Liver (tissue), 9 donors: Measurements from ENCODE around the gene TMEM131. TPM values are rescaled to one million over a fixed set of nuclear protein-coding genes. Genes with fewer than 3 reads are reported as not detected.

ENCODE experiments used
- DNase-seq: peaks from one replicate; pipeline ENCODE4 v3.0.0-alpha.2; 2017; ENCODE audit warnings: low spot score
- H3K27ac ChIP-seq, 2 donors: one replicate each; pipeline ENCODE4 v1.7.0; 2013; ENCODE audit warnings: inconsistent platforms in 2 of 2, low read length in 2 of 2, control low read depth in 1 of 2, low read depth in 1 of 2, mild to moderate bottlenecking in 1 of 2
- H3K27me3 ChIP-seq, 4 donors: one replicate each; pipeline versions ENCODE4 v1.6.1 to v1.7.0; 2013; ENCODE audit warnings: low read length in 3 of 4, inconsistent platforms in 1 of 4, mild to moderate bottlenecking in 1 of 4, moderate library complexity in 1 of 4; ENCODE audit not compliant: control insufficient read depth in 4 of 4, insufficient read depth in 4 of 4
- H3K36me3 ChIP-seq, 4 donors: one replicate each; pipeline versions ENCODE4 v1.6.1 to v1.7.0; 2013; ENCODE audit warnings: low read length in 3 of 4, mild to moderate bottlenecking in 3 of 4, low read depth in 1 of 4, moderate library complexity in 1 of 4; ENCODE audit not compliant: control insufficient read depth in 4 of 4, insufficient read depth in 3 of 4
- H3K4me1 ChIP-seq, 4 donors: one replicate each; pipeline versions ENCODE4 v1.6.1 to v1.7.0; 2013; ENCODE audit warnings: low read length in 3 of 4, mild to moderate bottlenecking in 3 of 4, moderate library complexity in 1 of 4; ENCODE audit not compliant: control insufficient read depth in 4 of 4, insufficient read depth in 4 of 4
- H3K4me3 ChIP-seq, 3 donors: one replicate each; pipeline versions ENCODE4 v1.6.1 to v1.7.0; 2013; ENCODE audit warnings: low read length in 3 of 3, control low read depth in 1 of 3, low read depth in 1 of 3, mild to moderate bottlenecking in 1 of 3
- H3K9ac ChIP-seq, 2 donors: one replicate each; pipeline ENCODE4 v1.7.0; 2013; ENCODE audit warnings: low read length in 2 of 2, mild to moderate bottlenecking in 2 of 2, moderate library complexity in 2 of 2, control low read depth in 1 of 2, low read depth in 1 of 2
- H3K9me3 ChIP-seq, 4 donors: one replicate each; pipeline versions ENCODE4 v1.6.1 to v1.7.0; 2013; ENCODE audit warnings: low read length in 3 of 4; ENCODE audit not compliant: control insufficient read depth in 4 of 4
- EGR1 ChIP-seq, 2 donors: IDR thresholded peaks; 2 replicates each; pipeline ENCODE4 v1.6.1; 2016 to 2018; ENCODE audit warnings: antibody characterized with exemption in 2 of 2, low read depth in 2 of 2
- FOXA1 ChIP-seq: IDR thresholded peaks from 2 replicates; pipeline ENCODE4 v1.6.1; 2016; ENCODE audit warnings: antibody characterized with exemption
- GABPA ChIP-seq, 2 donors: IDR thresholded peaks in 1 of 2; conservative IDR thresholded peaks in 1 of 2; 2 replicates each; pipeline ENCODE4 v1.6.1; 2016; ENCODE audit warnings: antibody characterized with exemption in 2 of 2, mild to moderate bottlenecking in 1 of 2, moderate library complexity in 1 of 2
- HNF4A ChIP-seq, 2 donors: conservative IDR thresholded peaks; 2 replicates each; pipeline ENCODE4 v1.6.1; 2016; ENCODE audit warnings: antibody characterized with exemption in 2 of 2, mild to moderate bottlenecking in 2 of 2
- HNF4G ChIP-seq: IDR thresholded peaks from 2 replicates; pipeline ENCODE4 v1.6.1; 2016; ENCODE audit warnings: antibody characterized with exemption
- JUND ChIP-seq, 2 donors: IDR thresholded peaks; 2 replicates each; pipeline ENCODE4 v1.6.1; 2016; ENCODE audit warnings: antibody characterized with exemption in 2 of 2
- NR2F2 ChIP-seq: IDR thresholded peaks from 2 replicates; pipeline ENCODE4 v1.6.1; 2016; ENCODE audit warnings: antibody characterized with exemption
- RXRA ChIP-seq, 2 donors: IDR thresholded peaks; 2 replicates each; pipeline ENCODE4 v1.6.1; 2017 to 2018; ENCODE audit warnings: antibody characterized with exemption in 2 of 2, mild to moderate bottlenecking in 1 of 2
- SP1 ChIP-seq: IDR thresholded peaks from 2 replicates; pipeline ENCODE4 v1.6.1; 2018; ENCODE audit warnings: antibody characterized with exemption, mild to moderate bottlenecking
- YY1 ChIP-seq: IDR thresholded peaks from 2 replicates; pipeline ENCODE4 v1.6.1; 2016; ENCODE audit warnings: antibody characterized with exemption, mild to moderate bottlenecking
- whole genome bisulfite sequencing: extraction: QIAGEN DNeasy Blood & Tissue Kit; methylation state at CpG from one replicate; pipeline ENCODE4 v1.1.7; 2013; 5-methylcytosine and 5-hydroxymethylcytosine counted together
- polyA plus RNA-seq, 2 donors: library from polyadenylated mRNA; stranded (reverse) in 1 of 2; unstranded in 1 of 2; fragments of 200-250 nt in 1 of 2; fragments of >200 nt in 1 of 2; fragmentation: Nextera tagmentation in 1 of 2; extraction: Ambion mirVana in 1 of 2; gene quantifications; one replicate each; pipeline versions ENCODE4 v1.2.1 to v1.2.3, GENCODE V29; 2013 to 2015
- total RNA-seq, 2 donors: library from RNA; depleted of rRNA; stranded (reverse); fragments of >200 nt; gene quantifications; one replicate each; pipeline ENCODE4 v1.2.3, GENCODE V29; 2014
- TF ChIP-seq, protein P1 (sequence below): IDR thresholded peaks from 2 replicates; pipeline ENCODE4 v1.6.1; 2016; ENCODE audit warnings: antibody characterized with exemption
- TF ChIP-seq, protein P2 (sequence below): IDR thresholded peaks from 2 replicates; pipeline ENCODE4 v1.6.1; 2016; ENCODE audit warnings: antibody characterized with exemption
- TF ChIP-seq, protein P3 (sequence below): IDR thresholded peaks from 2 replicates; pipeline ENCODE4 v1.6.1; 2016; ENCODE audit warnings: antibody characterized with exemption
- donor health status: healthy.
- donor health status: healthy.
- donor health status: healthy.
- donor health status: healthy.
- donor health status: healthy.

The TMEM131 gene
- total and polyA plus RNA-seq, 4 donors = 6.1 to 22.8 (median 11.2) TPM

DNA sequence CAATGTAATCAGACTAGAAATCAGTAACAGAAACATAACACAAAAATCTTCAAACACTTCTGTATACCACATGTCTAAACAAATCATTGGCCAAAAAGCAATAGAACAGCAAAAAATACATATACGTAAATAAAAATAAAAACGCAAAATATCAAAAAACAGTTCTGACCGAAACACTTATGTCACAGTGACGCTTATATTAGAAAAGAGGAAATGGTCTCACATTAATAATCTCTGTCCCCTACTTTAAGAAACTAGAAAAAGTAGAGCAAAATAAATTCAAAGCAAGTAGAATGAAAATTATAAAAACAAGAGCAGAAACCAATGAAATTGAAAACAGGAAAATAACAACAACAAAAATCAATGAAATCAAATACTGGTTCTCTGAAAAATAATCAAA lies 41.9 kb downstream of the TMEM131 start:
- DNase-seq = no peak
- Histone ChIP-seq H3K36me3 (no peaks in the 10 kb centered on the region), H3K27ac (no peak overlapping the region), H3K4me3 (no peak overlapping the region), H3K9me3 (no peaks in the 10 kb centered on the region), H3K4me1 (peaks cover 0 to 6% (median 0%) of the 10 kb centered on the region in 4 donors), H3K27me3 (no peaks in the 10 kb centered on the region), H3K9ac (no peak overlapping the region)
- 92% methylated on average over 4 of the region's 4 CpGs for WGBS
- TF ChIP-seq NR2F2 (no peak), RXRA (IDR thresholded peaks at IDR 0.05) (no peak), HNF4G (no peak), JUND (IDR thresholded peaks at IDR 0.05) (no peak)

DNA sequence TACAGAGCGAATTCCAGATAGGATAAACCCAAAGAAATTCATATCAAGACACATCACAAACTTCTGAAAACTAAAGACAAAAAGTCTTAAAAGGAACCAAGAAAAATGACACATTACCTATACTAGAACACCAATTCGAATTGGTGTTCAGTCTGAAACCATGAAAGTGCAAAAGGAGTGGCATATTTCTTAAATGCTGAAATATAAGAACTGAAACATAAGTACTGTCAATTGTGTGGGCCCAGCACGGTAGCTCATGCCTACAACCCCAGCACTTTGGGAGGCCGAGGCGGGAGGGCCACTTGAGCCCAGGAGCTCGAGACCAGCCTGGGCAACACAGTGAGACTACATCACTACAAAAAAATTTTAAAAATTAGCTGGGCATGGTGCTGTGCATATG lies 43.4 kb downstream of the TMEM131 start:
- no peaks in the 10 kb centered on the region for H3K27me3 ChIP-seq
- H3K9ac ChIP-seq = no peak overlapping the region
- H3K4me1 ChIP-seq = peaks cover 0 to 2% (median 0%) of the 10 kb centered on the region in 4 donors
- H3K4me3 ChIP-seq = no peak overlapping the region
- no peak for DNase-seq
- no peaks in the 10 kb centered on the region for H3K36me3 ChIP-seq
- WGBS = 96% methylated on average over 6 of the region's 6 CpGs
- no peaks in the 10 kb centered on the region for H3K9me3 ChIP-seq
- no peak for TF ChIP-seq SP1
- TF ChIP-seq NR2F2 = no peak
- TF ChIP-seq, protein P1, sequence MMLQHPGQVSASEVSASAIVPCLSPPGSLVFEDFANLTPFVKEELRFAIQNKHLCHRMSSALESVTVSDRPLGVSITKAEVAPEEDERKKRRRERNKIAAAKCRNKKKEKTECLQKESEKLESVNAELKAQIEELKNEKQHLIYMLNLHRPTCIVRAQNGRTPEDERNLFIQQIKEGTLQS = no peak
- no peak for TF ChIP-seq RXRA (IDR thresholded peaks at IDR 0.05)
- no peak for TF ChIP-seq EGR1 (IDR thresholded peaks at IDR 0.05; ENCODE audit: low read depth in 2 of 2)
- TF ChIP-seq HNF4A (conservative IDR thresholded peaks at IDR 0.05) = no peak
- TF ChIP-seq FOXA1 = no peak
- no peak for TF ChIP-seq YY1
- TF ChIP-seq, protein P2, sequence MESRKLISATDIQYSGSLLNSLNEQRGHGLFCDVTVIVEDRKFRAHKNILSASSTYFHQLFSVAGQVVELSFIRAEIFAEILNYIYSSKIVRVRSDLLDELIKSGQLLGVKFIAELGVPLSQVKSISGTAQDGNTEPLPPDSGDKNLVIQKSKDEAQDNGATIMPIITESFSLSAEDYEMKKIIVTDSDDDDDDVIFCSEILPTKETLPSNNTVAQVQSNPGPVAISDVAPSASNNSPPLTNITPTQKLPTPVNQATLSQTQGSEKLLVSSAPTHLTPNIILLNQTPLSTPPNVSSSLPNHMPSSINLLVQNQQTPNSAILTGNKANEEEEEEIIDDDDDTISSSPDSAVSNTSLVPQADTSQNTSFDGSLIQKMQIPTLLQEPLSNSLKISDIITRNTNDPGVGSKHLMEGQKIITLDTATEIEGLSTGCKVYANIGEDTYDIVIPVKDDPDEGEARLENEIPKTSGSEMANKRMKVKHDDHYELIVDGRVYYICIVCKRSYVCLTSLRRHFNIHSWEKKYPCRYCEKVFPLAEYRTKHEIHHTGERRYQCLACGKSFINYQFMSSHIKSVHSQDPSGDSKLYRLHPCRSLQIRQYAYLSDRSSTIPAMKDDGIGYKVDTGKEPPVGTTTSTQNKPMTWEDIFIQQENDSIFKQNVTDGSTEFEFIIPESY = no peak
- TF ChIP-seq GABPA (IDR thresholded peaks at IDR 0.05 in 1 of 2, conservative IDR thresholded peaks at IDR 0.05 in 1 of 2) = no peak
- H3K27ac ChIP-seq = no peak overlapping the region

DNA sequence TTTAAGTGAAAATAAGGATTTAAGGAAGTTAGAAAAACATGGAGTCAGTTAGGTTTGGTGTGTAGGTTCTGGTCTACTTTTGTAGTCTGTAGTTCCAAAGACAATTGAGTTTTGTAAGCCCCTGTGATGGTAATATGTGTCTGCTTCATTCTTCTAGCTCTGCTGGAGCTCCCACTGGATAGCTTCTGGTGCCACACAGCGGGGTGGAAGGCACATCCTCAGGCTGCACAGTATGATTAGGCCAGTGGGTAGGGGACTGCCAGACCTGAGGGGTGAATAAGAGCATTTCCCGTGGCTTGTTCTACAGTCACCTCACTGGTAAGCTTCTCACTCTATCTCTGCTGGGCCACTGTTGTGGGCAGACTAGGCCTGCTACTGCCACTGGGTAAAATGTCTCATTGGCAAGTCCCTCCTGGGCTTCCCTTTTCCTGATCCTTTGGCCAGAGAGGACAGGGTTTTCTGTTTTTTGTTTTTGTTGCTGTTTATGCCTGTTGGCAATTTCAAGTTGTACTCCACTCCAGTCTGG lies 44.5 kb downstream of the TMEM131 start:
- DNase-seq = no peak
- H3K36me3 ChIP-seq = no peaks in the 10 kb centered on the region
- no peak overlapping the region for H3K9ac ChIP-seq
- TF ChIP-seq GABPA (IDR thresholded peaks at IDR 0.05 in 1 of 2, conservative IDR thresholded peaks at IDR 0.05 in 1 of 2) (no peak), HNF4A (conservative IDR thresholded peaks at IDR 0.05) (no peak)
- TF ChIP-seq, protein P3, sequence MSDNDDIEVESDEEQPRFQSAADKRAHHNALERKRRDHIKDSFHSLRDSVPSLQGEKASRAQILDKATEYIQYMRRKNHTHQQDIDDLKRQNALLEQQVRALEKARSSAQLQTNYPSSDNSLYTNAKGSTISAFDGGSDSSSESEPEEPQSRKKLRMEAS = no peak
- H3K27me3 ChIP-seq = no peaks in the 10 kb centered on the region
- no peaks in the 10 kb centered on the region for H3K9me3 ChIP-seq
- no peak overlapping the region for H3K27ac ChIP-seq
- peaks cover 0 to 2% (median 0%) of the 10 kb centered on the region in 4 donors for H3K4me1 ChIP-seq
- WGBS = 94% methylated on average over 2 of the region's 2 CpGs
- no peak overlapping the region for H3K4me3 ChIP-seq
